HCT116 (cell line): ENCODE measurements around the gene PIK3C2A. TPM values are rescaled to one million over a fixed set of nuclear protein-coding genes. Genes with fewer than 3 reads are reported as not detected.

Experiments
- ATAC-seq: fragments of 200-7000 bp; cut with Tn5 transposase; 2 replicates; pipeline ENCODE4 v1.9.1; 2020; ENCODE audit warnings: mild to moderate bottlenecking, moderate library complexity
- BruUV-seq: library from RNA; stranded (reverse); fragments of 400-500 nt; replicated peaks from 2 replicates; lab custom pipeline; 2021; lab: Mats Ljungman, UMichigan
- CTCF ChIA-PET: fragments of 300-600 bp; sonication (Branson Sonifier 250); formaldehyde crosslinking; loops from one replicate; lab custom pipeline; 2021; ENCODE audit warnings: antibody characterized with exemption; lab: Charles Lee
- POLR2A ChIA-PET: fragments of 300-600, 350-600 bp; sonication (Branson Sonifier 250); formaldehyde crosslinking; loops from one replicate; lab custom pipeline; 2021; ENCODE audit warnings: antibody characterized with exemption; lab: Charles Lee
- RAD21 ChIA-PET, 2 experiments: fragments of 300-600 bp; sonication (Branson Sonifier 250); formaldehyde crosslinking; loops; one replicate each; lab custom pipeline; 2023; ENCODE audit warnings: low total read pairs in 2 of 2; ENCODE audit not compliant: uncharacterized antibody in 2 of 2, unreplicated experiment in 2 of 2, low non-redundant PET in 1 of 2; lab: Charles Lee
- DNase-seq: peaks from one replicate; pipeline ENCODE4 v3.0.0-alpha.2; 2010; ENCODE audit warnings: low read depth, low spot score
- H2AFZ ChIP-seq: fragments of 200-600 bp; shearing (Covaris generic), sonication (generic); 2 replicates; pipeline ENCODE4 v1.6.1; 2017; ENCODE audit warnings: low read depth, mixed run types, mixed read lengths, antibody characterized with exemption, low read length; ENCODE audit not compliant: poor library complexity, severe bottlenecking
- H3K27ac ChIP-seq: 2 replicates; pipeline ENCODE4 v1.5.1; 2012; ENCODE audit warnings: low read depth, low read length
- H3K27me3 ChIP-seq: fragments of 200-600 bp; sonication (generic); 2 replicates; pipeline ENCODE4 v1.6.1; 2016; ENCODE audit warnings: mixed run types, low read length, mixed read lengths; ENCODE audit not compliant: insufficient read depth
- H3K36me3 ChIP-seq, 2 experiments: fragments of 200-500 bp in 1 of 2; fragments of 200-600 bp in 1 of 2; sonication (Bioruptor generic) in 1 of 2; sonication (generic) in 1 of 2; 2 replicates each; pipeline versions ENCODE4 v1.5.1 to v1.6.1; 2014 to 2016; ENCODE audit warnings: low read length in 2 of 2, inconsistent platforms in 1 of 2, mixed read lengths in 1 of 2, mixed run types in 1 of 2; ENCODE audit not compliant: insufficient read depth in 2 of 2, control insufficient read depth in 1 of 2
- H3K4me1 ChIP-seq, 2 experiments: fragments of 200-600 bp in 1 of 2; sonication (generic) in 1 of 2; 2 replicates each; pipeline versions ENCODE4 v1.5.1 to v1.6.1; 2012 to 2017; ENCODE audit warnings: low read length in 2 of 2, inconsistent platforms in 1 of 2, mild to moderate bottlenecking in 1 of 2, mixed read lengths in 1 of 2, mixed run types in 1 of 2, moderate library complexity in 1 of 2; ENCODE audit not compliant: insufficient read depth in 2 of 2, control insufficient read depth in 1 of 2
- H3K4me2 ChIP-seq: fragments of 200-600 bp; sonication (generic); 2 replicates; pipeline ENCODE4 v1.6.1; 2017; ENCODE audit warnings: mixed run types, low read length, mixed read lengths
- H3K4me3 ChIP-seq, 2 experiments: fragments of 200-600 bp in 1 of 2; sonication (generic) in 1 of 2; replicated peaks in 1 of 2; 2 replicates each; pipeline ENCODE4 v1.5.1; 2011 to 2016; ENCODE audit warnings: low read length in 2 of 2, control low read depth in 1 of 2, low read depth in 1 of 2, mild to moderate bottlenecking in 1 of 2, mixed read lengths in 1 of 2, mixed run types in 1 of 2
- H3K79me2 ChIP-seq: fragments of 200-600 bp; sonication (generic); 2 replicates; pipeline ENCODE4 v1.6.1; 2017; ENCODE audit warnings: mild to moderate bottlenecking, mixed run types, low read length, moderate library complexity, mixed read lengths; ENCODE audit not compliant: insufficient read depth
- H3K9ac ChIP-seq: fragments of 200-600 bp; sonication (generic); 2 replicates; pipeline ENCODE4 v1.6.1; 2016; ENCODE audit warnings: low read length, mixed read lengths
- H3K9me2 ChIP-seq: fragments of 200-600 bp; sonication (generic), shearing (Covaris generic); 2 replicates; pipeline ENCODE4 v1.6.1; 2017; ENCODE audit warnings: mixed run types, mild to moderate bottlenecking, moderate library complexity; ENCODE audit not compliant: insufficient read depth
- H3K9me3 ChIP-seq, 2 experiments: fragments of 200-500 bp in 1 of 2; fragments of 200-600 bp in 1 of 2; sonication (Bioruptor generic) in 1 of 2; sonication (generic) in 1 of 2; 2 replicates each; pipeline ENCODE4 v1.6.1; 2014 to 2017; ENCODE audit warnings: low read length in 2 of 2, mixed read lengths in 2 of 2, inconsistent platforms in 1 of 2, low read depth in 1 of 2, mild to moderate bottlenecking in 1 of 2, mixed run types in 1 of 2, moderate library complexity in 1 of 2; ENCODE audit not compliant: control insufficient read depth in 1 of 2, insufficient read depth in 1 of 2
- H4K20me1 ChIP-seq: fragments of 200-600 bp; sonication (generic), shearing (Covaris generic); 2 replicates; pipeline ENCODE4 v1.6.1; 2017; ENCODE audit warnings: mixed run types, mild to moderate bottlenecking, moderate library complexity; ENCODE audit not compliant: insufficient read depth
- CEBPB ChIP-seq: IDR thresholded peaks from 2 replicates; pipeline ENCODE4 v1.6.1; 2012; ENCODE audit warnings: low read depth
- EGR1 ChIP-seq: IDR thresholded peaks from 2 replicates; pipeline ENCODE4 v1.6.1; 2012; ENCODE audit warnings: low read depth
- EZH2 ChIP-seq: fragments of 200-600 bp; sonication (generic); IDR thresholded peaks from 2 replicates; pipeline ENCODE4 v1.6.1; 2017; ENCODE audit warnings: antibody characterized with exemption, mixed run types
- FOSL1 ChIP-seq: IDR thresholded peaks from 2 replicates; pipeline ENCODE4 v1.6.1; 2012; ENCODE audit warnings: low read depth
- RAD21 ChIP-seq: IDR thresholded peaks from 2 replicates; pipeline ENCODE4 v1.6.1; 2012; ENCODE audit warnings: low read depth, mild to moderate bottlenecking
- SIN3A ChIP-seq: IDR thresholded peaks from 2 replicates; pipeline ENCODE4 v1.6.1; 2012; ENCODE audit warnings: low read depth
- SRF ChIP-seq: IDR thresholded peaks from 2 replicates; pipeline ENCODE4 v1.6.1; 2012; ENCODE audit warnings: low read depth
- YY1 ChIP-seq: IDR thresholded peaks from 2 replicates; pipeline ENCODE4 v1.6.1; 2011; ENCODE audit warnings: low read length, low read depth, moderate library complexity, mild to moderate bottlenecking; ENCODE audit not compliant: insufficient replicate concordance; ENCODE audit errors: extremely low read depth
- ZFX ChIP-seq: fragments of 450-650 bp; IDR thresholded peaks from 2 replicates; pipeline ENCODE4 v1.6.1; 2017
- ZNF274 ChIP-seq: fragments of 200-500 bp; sonication (Bioruptor generic); IDR thresholded peaks from 2 replicates; pipeline ENCODE4 v1.6.1; 2014; ENCODE audit warnings: mild to moderate bottlenecking, low read depth, low read length, inconsistent platforms
- intact Hi-C: fragments of 100-400 bp; cut with micrococcal nuclease; formaldehyde crosslinking; loops from 2 replicates; pipeline ENCODE4 v1.10.0; 2022
- total RNA-seq: library from RNA; stranded (reverse); gene quantifications from one replicate; pipeline ENCODE4 v1.2.1, GENCODE V29; 2021; ENCODE audit not compliant: unreplicated experiment
- TF ChIP-seq, protein P1 (sequence below): IDR thresholded peaks from 2 replicates; pipeline ENCODE4 v1.6.1; 2012; ENCODE audit warnings: low read depth
- TF ChIP-seq, protein P2 (sequence below), 3 experiments: fragments of 200-600 bp in 1 of 3; sonication (generic) in 1 of 3; IDR thresholded peaks in 2 of 3; conservative IDR thresholded peaks in 1 of 3; 2 replicates each; pipeline ENCODE4 v1.5.1; 2012 to 2017; ENCODE audit warnings: low read depth in 2 of 3, low read length in 2 of 3, antibody characterized with exemption in 1 of 3, borderline replicate concordance in 1 of 3, control low read depth in 1 of 3, mild to moderate bottlenecking in 1 of 3, mixed read lengths in 1 of 3, mixed run types in 1 of 3, moderate library complexity in 1 of 3; ENCODE audit not compliant: insufficient read depth in 1 of 3
- TF ChIP-seq, protein P3 (sequence below): IDR thresholded peaks from 2 replicates; pipeline ENCODE4 v1.6.1; 2012

The PIK3C2A gene
- total RNA-seq, 1 experiment from 2014 or later: 51.6 TPM

DNA sequence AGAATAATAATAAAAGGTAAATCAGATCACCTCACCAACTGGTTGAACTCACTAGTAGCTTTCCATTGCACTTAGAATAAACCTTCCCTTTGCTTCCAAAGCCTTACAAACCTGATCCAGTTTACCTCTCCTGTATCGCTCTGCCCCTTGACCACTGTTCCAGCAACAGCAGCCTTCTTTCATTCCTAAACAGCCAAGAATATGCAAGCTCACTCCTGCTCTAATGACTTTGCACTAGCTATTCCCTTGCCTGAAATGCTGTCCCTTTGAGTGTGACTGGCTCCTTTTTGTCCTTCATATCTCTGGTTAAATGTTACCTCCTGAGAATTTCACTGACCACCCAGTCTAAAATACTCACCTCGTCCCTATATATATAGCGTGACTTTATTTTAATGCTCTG lies 9.6 kb upstream of the PIK3C2A start (continued):
- TF ChIP-seq ZNF274: no peak

DNA sequence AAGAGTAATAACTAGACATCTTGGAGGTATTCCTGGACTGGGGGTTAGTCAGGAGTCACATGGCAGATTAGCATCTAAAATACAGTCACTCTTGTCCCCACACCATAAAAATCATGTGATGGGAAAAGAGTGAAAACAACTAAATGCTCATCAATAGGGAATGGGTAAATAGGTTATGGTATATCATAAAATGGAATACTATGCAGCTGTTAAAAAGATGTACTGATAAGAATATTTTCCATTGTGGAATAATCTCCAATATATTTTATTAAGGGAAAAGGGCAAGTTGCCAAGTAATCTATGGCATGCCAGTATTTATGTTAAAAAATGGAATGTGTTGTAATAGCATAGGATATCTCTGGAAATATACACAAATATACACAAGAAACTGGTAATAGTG lies 6.6 kb upstream of the PIK3C2A start:
- Histone ChIP-seq H4K20me1 (no peaks in the 10 kb centered on the region), H3K4me3 (no peak overlapping the region), H3K36me3 (no peaks in the 10 kb centered on the region), H2AFZ (no peak overlapping the region), H3K27ac (no peak overlapping the region), H3K4me1 (peaks cover 6% of the 10 kb centered on the region in 2 experiments), H3K9ac (no peak overlapping the region), H3K9me3 (no peaks in the 10 kb centered on the region), H3K9me2 (no peaks in the 10 kb centered on the region), H3K4me2 (no peak overlapping the region), H3K79me2 (no peaks in the 10 kb centered on the region), H3K27me3 (no peaks in the 10 kb centered on the region)
- ChIA-PET CTCF (interaction anchor here (0.6 kb wide), 1 partner anchor 192 kb away, joined by 4 read pairs; no protein-coding TSS in a partner anchor), POLR2A (no interaction called here), RAD21 (no interaction called here)
- BruUV-seq: no TSS peak
- ATAC-seq (no peak), DNase-seq (no peak)
- intact Hi-C loops: no loop called here
- TF ChIP-seq, protein P1, sequence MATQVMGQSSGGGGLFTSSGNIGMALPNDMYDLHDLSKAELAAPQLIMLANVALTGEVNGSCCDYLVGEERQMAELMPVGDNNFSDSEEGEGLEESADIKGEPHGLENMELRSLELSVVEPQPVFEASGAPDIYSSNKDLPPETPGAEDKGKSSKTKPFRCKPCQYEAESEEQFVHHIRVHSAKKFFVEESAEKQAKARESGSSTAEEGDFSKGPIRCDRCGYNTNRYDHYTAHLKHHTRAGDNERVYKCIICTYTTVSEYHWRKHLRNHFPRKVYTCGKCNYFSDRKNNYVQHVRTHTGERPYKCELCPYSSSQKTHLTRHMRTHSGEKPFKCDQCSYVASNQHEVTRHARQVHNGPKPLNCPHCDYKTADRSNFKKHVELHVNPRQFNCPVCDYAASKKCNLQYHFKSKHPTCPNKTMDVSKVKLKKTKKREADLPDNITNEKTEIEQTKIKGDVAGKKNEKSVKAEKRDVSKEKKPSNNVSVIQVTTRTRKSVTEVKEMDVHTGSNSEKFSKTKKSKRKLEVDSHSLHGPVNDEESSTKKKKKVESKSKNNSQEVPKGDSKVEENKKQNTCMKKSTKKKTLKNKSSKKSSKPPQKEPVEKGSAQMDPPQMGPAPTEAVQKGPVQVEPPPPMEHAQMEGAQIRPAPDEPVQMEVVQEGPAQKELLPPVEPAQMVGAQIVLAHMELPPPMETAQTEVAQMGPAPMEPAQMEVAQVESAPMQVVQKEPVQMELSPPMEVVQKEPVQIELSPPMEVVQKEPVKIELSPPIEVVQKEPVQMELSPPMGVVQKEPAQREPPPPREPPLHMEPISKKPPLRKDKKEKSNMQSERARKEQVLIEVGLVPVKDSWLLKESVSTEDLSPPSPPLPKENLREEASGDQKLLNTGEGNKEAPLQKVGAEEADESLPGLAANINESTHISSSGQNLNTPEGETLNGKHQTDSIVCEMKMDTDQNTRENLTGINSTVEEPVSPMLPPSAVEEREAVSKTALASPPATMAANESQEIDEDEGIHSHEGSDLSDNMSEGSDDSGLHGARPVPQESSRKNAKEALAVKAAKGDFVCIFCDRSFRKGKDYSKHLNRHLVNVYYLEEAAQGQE: no peak
- TF ChIP-seq ZNF274 (no peak), YY1 (no peak), FOSL1 (no peak), SRF (no peak), ZFX (no peak), EZH2 (no peak), SIN3A (no peak), EGR1 (no peak), RAD21 (no peak), CEBPB (no peak)
- TF ChIP-seq, protein P2, sequence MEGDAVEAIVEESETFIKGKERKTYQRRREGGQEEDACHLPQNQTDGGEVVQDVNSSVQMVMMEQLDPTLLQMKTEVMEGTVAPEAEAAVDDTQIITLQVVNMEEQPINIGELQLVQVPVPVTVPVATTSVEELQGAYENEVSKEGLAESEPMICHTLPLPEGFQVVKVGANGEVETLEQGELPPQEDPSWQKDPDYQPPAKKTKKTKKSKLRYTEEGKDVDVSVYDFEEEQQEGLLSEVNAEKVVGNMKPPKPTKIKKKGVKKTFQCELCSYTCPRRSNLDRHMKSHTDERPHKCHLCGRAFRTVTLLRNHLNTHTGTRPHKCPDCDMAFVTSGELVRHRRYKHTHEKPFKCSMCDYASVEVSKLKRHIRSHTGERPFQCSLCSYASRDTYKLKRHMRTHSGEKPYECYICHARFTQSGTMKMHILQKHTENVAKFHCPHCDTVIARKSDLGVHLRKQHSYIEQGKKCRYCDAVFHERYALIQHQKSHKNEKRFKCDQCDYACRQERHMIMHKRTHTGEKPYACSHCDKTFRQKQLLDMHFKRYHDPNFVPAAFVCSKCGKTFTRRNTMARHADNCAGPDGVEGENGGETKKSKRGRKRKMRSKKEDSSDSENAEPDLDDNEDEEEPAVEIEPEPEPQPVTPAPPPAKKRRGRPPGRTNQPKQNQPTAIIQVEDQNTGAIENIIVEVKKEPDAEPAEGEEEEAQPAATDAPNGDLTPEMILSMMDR (IDR thresholded peaks at IDR 0.05 in 2 of 3, conservative IDR thresholded peaks at IDR 0.05 in 1 of 3; ENCODE audit: borderline replicate concordance in 1 of 3, insufficient read depth in 1 of 3, low read depth in 2 of 3, low read length in 2 of 3): no peak
- TF ChIP-seq, protein P3, sequence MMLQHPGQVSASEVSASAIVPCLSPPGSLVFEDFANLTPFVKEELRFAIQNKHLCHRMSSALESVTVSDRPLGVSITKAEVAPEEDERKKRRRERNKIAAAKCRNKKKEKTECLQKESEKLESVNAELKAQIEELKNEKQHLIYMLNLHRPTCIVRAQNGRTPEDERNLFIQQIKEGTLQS: no peak
